D341Med (cell line): ENCODE data around the gene SMAP1.

Source experiments
- DNase-seq: peaks from one replicate; pipeline ENCODE4 v3.0.0; 2012; ENCODE audit warnings: low spot score

SMAP1 gene

GRCh38 chr6:70900047-70900446 is 232.4 kb downstream of the SMAP1 start:
- no peak for DNase-seq

GRCh38 chr6:70901324-70901723 is 233.6 kb downstream of the SMAP1 start:
- no peak for DNase-seq

- no peak for DNase-seq
These were observed 236.2 kb downstream of the SMAP1 start for GRCh38 chr6:70903665-70904452.

GRCh38 chr6:70905742-70906141 is 238.1 kb downstream of the SMAP1 start:
- no peak for DNase-seq
